Urothelium cell line (cell line): ENCODE results near the gene PRXL2A.
"Not testable (repeated sequence)": the region's sequence is repeated elsewhere in the genome, so short reads cannot be mapped to it uniquely, and the experiment has no call there.

Experiments
- DNase-seq: peaks from one replicate; pipeline ENCODE4 v3.0.0; 2011; ENCODE audit warnings: low spot score, mixed read lengths
- FAIRE-seq: peaks from 2 replicates; lab custom pipeline; 2011; peaks lifted over from hg19 to GRCh38; lab: Jason Lieb, UNC

Gene PRXL2A, protein sequence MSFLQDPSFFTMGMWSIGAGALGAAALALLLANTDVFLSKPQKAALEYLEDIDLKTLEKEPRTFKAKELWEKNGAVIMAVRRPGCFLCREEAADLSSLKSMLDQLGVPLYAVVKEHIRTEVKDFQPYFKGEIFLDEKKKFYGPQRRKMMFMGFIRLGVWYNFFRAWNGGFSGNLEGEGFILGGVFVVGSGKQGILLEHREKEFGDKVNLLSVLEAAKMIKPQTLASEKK

DNA sequence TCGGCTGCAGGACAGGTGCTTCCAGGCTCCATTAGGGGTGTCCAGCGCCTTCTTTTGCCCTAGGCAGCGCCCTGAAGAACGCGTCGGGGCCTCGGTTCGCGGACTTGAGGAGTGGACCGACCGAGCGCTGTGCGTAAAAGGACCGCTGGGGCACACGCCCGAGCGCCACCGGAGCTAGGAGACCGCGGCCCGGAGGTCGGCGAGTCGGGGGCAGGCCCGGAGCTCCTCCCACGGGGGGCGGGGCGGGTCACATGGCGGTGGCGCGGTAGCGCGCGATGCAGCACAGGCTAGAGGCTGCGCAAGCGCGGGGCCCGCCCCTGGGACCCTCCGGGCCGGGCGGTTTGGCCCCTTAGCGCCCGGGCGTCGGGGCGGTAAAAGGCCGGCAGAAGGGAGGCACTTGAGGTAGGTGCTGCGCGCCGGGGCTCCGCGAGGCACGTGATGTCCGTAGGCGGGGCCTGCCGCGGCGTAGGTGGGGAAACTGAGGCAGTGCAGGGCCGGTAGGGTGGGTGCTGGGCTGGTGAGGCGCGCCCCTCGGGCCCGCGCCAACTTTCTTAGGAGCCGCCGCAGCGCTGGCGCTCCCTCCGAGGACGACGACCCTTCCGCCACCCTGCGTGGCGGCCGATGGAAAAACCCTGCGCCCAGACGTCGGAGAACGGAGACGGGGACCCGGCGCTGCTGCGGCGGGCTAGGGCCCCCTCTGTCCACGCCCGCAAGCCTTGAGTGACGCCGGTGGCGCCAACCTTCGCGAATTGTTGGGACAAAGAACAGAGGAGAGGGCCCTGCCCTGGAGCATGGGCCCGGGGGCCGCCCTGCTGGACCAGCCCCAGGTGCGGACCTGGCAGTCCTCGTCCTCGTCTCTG is at the start of gene PRXL2A:
Gene PRXL2A (plus strand): TSS at position 310 of the 860 bp plus-strand sequence. CDS start 11,917 bp downstream, outside the sequence.
- FAIRE-seq, result no peak
- DNase-seq, result no peak

DNA sequence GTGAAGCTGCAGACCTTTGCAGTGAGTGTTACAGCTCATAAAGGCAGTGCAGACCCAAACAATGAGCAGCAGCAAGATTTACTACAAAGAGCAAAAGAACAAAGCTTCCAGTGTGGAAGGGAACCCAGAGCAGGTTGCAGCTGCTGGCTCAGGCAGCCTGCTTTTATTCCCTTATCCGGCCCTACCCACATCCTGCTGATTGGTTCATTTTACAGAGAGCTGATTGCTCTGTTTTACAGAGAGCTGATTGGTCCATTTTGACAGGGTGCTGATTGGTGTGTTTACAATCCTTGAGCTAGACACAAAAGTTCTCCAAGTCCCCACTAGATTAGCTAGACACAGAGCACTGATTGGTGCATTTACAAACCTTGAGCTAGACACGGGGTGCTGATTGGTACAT is 49.4 kb upstream of the PRXL2A start:
- not testable (repeated sequence) for DNase-seq, FAIRE-seq

DNA sequence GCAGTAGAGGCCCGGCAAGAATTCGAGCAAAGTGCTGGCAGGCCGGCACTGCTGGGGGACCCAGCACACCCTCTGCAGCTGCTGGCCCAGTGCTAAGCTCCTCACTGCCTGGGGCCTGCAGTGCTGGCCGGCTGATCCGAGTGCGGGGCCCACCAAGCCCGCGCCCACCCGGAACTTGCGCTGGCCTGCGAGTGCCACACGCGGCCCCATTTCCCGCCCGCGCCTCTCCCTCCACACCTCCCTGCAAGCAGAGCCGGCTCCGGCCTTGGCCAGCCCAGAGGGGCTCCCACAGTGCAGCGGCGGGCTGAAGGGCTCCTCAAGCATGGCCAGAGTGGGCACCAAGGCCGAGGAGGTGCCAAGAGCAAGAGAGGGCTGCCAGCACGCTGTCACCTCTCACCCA is 48.7 kb upstream of the PRXL2A start:
- FAIRE-seq (no peak), DNase-seq (no peak)

DNA sequence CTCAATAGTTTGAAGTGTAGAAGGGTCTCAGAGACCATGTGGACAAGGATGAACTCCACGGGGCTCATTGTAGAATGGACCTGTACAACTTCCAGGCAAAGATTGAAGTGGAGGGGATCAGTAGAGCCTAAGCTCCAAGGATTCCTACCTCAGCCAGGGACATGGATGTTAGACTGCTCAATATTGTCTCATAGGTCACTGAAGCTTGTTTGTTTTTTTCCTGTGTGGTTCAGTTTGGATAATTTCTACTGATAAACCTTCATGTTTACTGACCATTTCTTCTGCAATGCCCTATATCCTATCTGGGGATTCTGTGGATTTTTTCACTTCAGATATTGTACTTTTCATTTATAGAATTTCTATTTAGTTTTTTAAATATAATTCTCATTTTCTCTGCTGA is 42.8 kb upstream of the PRXL2A start:
- no peak for FAIRE-seq
- no peak for DNase-seq

DNA sequence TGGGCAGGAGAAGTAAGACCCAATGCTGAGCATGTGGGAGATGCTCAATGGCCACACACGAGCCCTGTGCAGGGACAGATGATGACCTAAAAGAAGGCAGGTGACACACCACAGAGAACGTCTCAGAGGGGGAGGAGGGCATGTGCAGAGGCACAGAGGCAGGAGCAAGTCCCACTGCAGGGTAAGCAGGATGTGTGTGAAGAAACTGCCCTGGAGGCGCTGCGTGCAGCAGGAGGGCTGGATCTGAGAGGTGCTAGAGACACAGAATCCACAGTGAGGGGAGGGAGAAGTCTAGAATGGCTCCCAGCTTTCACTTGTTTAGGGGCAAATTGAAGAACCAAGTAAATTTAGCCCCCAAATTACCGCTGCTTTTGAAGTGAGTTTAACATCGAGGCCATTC is 36.9 kb upstream of the PRXL2A start:
- DNase-seq (no peak), FAIRE-seq (no peak)

DNA sequence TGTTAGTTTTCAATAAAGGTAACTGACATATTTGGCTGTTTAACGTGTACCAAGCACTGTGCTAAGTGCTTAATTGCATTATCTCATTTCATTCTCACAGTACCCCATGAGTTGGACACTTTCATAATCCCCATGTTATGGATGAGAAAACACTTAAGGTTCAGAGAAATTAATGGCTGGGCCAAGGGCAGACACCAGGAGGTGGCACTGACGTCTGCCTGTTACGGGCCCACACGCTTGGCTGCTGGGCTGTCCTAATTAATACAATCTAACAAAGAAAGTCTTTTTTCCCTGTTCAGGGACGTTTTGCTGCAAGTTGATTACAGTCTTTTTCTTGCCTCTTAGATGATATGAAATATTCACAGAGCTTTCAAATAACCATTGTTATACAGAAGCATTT is 35.7 kb upstream of the PRXL2A start:
- FAIRE-seq (no peak), DNase-seq (no peak)

DNA sequence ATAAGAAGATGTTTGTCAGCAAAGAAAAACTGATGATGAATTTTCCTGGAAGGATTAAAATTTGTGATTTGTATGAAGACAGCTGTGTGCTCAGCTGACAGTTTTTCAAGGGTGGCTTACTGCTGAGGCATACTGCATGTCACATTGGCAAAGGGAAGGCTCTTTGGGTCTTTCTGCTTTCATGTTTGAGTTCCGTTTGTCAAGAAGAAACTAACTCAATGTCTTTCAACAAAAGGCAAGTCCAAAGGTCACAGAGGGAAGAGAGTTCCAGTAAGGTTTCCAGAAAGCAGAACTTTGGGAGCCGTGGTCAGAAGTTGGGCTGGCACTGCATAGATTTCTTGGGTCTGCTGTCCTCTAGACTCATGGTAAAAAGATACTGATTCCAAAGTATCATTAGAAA is 34.8 kb upstream of the PRXL2A start:
- no peak for FAIRE-seq
- DNase-seq, result no peak

DNA sequence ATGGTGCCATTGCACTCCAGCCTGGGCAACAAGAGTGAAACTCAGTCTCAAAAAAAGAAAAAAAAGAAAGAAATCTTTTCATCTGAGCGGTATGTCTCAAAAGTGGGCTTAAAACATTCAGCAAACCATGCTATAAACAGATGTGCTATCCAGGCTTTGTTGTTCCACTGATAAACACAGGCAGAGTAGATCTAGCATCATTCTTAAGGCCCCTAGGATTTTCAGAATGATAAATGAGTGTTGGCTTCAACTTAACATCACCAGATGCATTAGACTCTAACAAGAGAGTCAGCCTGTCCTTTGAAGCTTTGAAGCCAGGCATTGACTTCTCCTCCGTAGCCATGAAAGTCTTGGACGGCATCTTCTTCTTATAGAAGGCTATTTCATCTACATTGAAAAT is 28.6 kb upstream of the PRXL2A start:
- no peak for DNase-seq
- no peak for FAIRE-seq

DNA sequence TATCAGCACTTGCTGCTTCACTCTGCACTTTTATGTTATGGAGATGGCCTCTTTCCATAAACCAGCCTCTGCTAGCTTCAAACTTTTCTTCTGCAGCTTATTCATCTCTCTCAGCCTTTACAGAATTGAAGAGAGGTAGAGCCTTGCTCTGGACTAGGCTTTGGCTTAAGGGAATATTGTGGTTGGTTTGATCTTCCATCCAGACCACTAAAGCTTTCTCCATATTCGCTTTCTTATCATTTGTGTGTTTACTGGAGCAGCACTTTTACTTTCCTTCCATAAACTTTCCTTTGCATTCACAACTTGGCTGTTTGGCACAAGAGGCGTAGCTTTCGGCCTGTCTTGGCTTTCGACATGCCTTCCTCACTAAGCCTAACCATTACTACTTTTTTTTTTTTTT is 28.2 kb upstream of the PRXL2A start:
- DNase-seq (no peak), FAIRE-seq (no peak)

DNA sequence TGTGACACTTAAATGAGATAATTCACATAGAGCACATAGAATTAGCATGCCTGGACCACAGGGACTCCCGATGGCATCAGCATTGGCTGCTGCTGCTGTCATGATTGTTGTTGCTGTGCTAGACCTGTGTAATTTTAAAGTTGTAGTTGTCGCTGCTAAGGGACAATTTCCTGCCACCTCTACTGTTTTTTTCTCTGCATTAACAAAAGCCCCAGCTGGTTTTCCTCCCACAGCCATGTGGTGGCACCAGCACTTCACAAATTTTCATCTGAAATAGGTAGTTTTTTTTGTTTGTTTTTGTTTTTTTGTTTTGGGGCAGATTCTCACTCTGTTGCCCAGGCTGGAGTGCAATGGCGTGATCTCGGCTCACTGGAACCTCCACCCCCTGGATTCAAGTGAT is 25.4 kb upstream of the PRXL2A start:
- FAIRE-seq (no peak), DNase-seq (peak; percentile 56)

DNA sequence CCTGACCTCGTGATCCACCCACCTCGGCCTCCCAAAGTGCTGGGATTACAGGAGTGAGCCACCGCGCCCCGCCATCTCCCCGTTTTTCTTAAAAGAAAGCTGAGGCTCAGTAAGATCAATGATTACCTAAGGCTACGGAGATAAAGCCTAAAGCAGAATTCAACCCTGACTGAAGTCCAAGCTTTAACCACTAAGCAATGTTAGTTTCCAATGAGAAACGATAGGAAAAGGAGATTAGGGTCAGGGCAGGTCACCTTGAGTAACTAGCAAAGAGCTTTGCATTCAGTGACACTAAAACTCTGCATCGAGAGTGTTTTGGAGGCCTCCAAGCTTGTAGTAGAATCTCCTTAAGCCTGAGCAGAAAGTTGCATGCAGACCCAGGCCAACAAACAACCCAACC is 17.6 kb upstream of the PRXL2A start:
- FAIRE-seq (no peak), DNase-seq (no peak)

DNA sequence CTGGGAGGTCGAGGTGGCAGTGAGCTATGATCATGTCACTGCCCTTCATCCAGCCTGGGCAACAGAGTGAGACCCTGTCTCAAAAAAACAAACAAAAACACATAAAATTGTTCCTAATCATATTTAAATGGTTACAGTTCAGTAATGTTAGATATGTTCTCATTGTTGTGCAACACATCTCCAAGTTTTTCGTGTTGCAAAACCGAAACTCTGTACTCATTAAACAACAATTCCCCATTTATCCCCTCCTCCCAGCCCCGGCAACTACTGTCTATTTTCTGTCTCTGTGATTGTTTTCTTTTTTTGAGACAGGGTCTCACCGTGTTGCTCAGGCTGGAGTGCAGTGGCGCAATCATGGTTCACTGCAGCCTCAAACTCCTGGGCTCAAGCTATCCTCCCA is 16.1 kb upstream of the PRXL2A start:
- FAIRE-seq (no peak), DNase-seq (no peak)

DNA sequence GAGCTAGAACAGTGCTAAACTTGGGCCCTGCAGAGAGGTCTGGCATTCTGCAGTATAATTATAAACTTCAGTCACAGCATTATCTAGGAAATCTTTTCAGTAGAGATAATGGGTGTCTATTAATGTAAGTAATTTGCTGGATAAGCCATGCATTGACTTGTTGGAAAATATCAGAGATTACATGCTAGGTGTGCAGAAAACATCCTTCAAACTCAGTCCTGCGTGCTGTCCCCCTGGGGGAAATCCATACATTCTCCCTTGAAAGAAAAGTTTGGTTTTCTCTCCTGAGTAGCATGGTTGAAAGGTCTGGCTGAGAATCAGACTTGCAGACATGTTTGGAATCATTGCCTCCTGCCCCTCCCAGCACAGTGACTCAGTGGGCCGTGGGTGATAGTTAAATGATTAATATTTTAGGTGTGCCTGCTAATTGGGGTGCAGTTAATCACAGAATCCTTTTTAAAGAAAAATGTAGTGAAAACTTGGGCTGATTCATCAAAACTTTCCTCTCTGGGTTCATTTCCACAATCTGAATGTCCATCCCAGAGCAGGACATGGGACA is 13.9 kb upstream of the PRXL2A start:
- no peak for DNase-seq
- peak; percentile 40 for FAIRE-seq

DNA sequence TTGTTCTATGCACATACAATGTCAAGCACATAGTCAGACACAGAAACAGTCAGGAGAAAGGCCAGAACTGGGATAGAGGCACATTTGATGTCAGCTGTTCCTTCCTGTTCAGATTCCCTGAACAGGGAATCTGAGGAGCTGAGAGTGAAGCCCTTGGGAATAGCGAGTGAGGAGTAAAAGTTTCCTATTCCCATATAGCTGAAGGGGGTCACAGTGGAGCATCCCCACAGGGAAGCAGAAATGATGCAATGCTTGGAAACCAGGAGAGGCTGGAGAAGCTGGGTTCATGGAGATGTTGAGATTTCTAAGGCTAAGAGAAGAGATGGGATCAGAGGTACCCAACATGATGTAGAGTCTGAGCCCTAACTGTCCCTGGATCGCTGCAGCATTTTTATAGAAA is 11.3 kb upstream of the PRXL2A start:
- DNase-seq (no peak), FAIRE-seq (no peak)

DNA sequence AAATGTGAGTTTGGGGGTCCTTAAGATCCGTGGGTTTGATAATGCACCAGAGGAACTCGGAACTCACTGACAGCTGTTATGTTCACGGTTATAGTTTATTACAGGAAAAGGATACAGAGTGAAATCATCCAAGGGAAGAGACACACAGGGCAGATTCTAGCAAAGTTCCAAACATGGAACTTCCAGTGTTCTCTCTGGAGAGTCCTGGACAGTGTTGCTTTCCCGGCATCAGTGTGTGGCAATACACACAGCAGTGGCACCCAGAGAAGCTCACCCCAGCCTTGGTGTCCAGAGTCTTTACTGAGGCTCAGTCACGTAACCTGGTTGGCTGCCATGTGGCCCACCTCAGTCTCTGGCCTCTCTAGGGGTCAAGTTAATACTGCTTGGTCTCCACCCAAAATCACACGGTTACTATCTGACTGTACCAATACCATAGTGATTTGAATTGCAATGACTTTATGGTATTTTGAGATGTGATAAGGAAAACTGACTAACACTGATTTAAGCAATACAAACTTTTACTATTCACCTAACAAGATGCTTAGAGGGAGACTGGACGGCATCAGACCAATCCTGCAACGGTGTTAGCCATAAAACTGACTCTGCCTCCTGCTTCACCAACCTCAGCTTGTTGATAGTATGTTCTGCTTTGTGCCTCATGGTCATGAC is 8.1 kb upstream of the PRXL2A start:
- DNase-seq, result no peak
- FAIRE-seq, result no peak

DNA sequence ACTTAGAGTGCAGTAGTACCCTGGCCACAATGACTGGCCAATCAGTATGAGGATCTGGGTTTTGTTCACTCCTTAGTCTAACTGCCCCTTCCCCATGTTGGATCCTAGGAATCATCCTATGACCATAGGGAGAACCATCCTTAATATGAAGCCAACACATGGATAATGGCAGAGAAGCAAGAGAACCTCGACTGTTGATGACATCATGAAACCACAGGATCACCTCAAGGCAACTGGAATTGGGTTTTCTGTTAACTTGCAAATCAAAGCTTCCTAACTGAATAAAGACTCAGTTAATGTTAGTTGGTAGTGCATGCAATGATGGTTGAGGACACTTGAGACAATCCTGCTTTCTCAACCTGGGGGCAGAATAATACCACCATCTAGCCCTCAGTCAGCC is 3.3 kb upstream of the PRXL2A start:
- FAIRE-seq (no peak), DNase-seq (no peak)

DNA sequence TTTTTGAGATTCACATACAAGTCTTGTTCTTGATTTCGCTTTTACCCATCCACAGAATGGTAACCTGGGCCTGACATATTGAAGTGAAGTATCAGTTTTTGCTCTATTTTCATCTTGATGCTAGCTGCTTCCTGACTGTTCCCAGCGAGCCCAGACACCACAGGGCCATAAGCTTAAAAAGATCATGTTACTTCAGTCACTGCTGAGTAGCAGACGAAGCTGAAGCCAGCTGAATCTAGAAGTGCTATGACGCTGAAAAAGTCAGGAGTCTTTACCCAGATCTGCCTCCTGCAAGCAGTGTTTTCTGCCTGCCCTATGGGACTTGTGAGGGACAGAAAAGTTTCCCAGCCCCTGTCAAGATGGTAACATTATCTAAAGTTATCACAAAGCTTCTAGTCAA is 2.7 kb upstream of the PRXL2A start:
- DNase-seq (no peak), FAIRE-seq (no peak)

DNA sequence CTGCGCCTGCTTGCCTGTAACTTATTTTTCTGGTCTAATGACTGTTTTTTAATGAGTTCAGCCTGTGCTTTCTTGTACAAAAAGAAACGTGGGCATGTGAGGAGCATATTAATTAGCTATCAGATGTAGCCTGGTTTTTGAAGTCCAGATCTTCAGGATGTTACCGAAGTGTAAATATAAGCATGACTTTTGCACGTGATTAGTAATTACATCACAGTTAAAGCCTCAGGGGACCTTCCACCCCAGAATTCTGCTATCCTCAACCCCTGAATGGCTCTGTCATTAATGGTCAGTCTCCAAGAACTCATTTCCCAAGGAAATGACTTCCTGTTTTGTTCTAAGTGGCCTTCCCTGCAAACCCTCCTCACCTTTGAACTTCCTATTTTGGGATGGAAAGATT is 2.1 kb upstream of the PRXL2A start:
- FAIRE-seq, result no peak
- no peak for DNase-seq

DNA sequence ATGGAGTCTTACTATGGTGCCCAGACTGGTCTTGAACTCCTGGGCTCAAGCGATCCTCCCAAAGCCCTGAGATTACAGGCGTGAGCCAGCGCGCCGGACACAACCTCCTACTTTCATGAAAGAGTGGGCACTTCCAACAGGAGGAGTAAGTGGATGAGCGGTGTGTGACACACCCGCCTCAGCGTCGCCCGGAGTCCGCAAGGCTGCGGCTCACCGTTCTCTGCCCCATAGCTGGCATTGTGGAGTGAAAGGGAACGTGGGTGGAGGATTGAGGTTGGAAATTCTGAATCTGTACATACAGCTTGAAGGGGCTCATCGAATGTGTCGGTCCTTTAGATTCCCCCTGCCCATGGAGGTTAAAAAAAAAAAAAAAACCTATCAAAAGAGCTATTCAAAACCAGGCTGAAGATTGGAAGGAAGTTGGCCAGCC is 524 bp upstream of the PRXL2A start:
- DNase-seq, result no peak
- FAIRE-seq, result no peak

DNA sequence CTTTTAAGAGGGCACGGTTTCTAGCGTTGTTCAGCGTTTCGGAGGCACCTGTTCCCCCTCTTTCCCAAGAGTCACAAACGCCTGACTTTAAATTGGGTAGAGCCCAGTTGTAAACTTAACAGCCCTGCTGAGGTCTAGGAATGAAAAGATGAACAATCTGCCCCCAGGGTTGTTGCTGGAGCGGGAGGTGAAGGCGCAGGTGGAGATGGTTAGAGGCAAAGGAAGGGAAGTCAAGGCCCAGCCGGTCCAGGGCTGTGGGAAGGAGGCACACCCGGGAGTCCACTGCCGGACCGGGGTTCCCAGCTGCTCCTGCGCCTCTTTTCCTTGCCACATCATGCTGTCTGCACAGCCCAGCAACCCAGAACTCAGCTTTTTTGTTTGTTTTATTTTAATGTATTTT is 770 bp downstream of the PRXL2A start:
- DNase-seq (no peak), FAIRE-seq (no peak)

DNA sequence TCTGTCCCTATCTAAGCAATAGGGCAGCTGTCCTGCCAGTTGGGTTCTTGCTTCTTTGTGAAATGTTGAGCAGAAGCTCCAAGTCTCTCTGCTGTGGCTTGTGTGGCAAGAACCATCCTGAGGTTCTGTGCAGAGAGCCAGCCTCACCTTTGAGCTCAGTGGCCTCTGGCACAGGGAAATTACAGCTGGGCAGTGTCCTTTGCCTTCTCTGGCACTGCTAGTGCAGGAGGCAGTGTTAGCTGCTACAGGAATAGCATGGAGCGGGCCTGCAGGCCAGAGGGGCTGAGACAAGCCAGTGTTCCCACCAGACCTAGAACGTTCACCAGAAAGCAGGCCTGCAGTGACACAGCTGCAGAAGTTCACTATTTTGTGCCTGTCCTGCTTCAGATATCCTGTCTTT is 1.8 kb downstream of the PRXL2A start:
- DNase-seq, result no peak
- FAIRE-seq, result no peak
